ENCODE results near the gene ARHGEF19. TPM values are rescaled to one million over a fixed set of nuclear protein-coding genes. Genes with fewer than 3 reads are reported as not detected.
"Not testable (repeated sequence)": the region's sequence is repeated elsewhere in the genome, so short reads cannot be mapped to it uniquely, and the experiment has no call there.

Gene ARHGEF19
- total RNA-seq, 1 donor = 6.5 TPM

GRCh38 chr1:16215882-16216753 is 3.7 kb upstream of the ARHGEF19 start:
- Histone ChIP-seq H3K4me3 (ENCODE audit: insufficient read depth, low read length) (peak overlapping the region; percentile 71), H3K9me3 (ENCODE audit: low read depth, low read length) (no peaks in the 10 kb centered on the region), H3K4me2 (ENCODE audit: insufficient read depth, low read length) (peak overlapping the region; percentile 87), H3K27ac (ENCODE audit: low read depth, low read length) (no peak overlapping the region), H3K4me1 (ENCODE audit: insufficient read depth, low read length) (peaks cover 10% of the 10 kb centered on the region), H3K79me2 (ENCODE audit: insufficient read depth, low read length) (no peaks in the 10 kb centered on the region), H3K36me3 (ENCODE audit: insufficient read depth, low read length) (no peaks in the 10 kb centered on the region), H3K27me3 (ENCODE audit: insufficient read depth, low read length) (no peaks in the 10 kb centered on the region), H2AFZ (ENCODE audit: low read length) (peak overlapping the region; percentile 94), H4K20me1 (ENCODE audit: insufficient read depth, low read length) (no peaks in the 10 kb centered on the region)
- DNase-seq (ENCODE audit: insufficient read length, low spot score, missing footprints) = peak; percentile 86
- TF ChIP-seq CTCF (IDR thresholded peaks at IDR 0.05; ENCODE audit: extremely low read depth, low read depth, low read length) = no peak

DNA sequence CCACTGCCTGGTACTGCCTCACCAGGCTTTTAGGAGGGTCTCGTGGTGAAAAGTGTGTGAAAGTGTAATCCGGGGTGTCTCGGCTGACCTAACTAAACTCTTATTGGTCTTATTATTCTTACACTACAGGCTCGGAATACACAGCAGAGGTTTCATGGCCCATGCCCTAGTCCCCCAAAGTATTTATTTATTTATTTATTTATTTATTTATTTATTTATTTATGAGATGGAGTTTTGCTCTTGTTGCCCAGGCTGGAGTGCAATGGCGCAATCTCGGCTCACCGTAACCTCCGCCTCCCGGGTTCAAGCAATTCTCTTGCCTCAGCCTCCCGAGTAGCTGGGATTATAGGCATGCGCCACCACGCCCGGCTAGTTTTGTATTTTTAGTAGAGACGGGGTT is 2.8 kb upstream of the ARHGEF19 start:
- not testable (repeated sequence) for H3K4me2 ChIP-seq (ENCODE audit: insufficient read depth, low read length); H4K20me1 ChIP-seq (ENCODE audit: insufficient read depth, low read length); H3K36me3 ChIP-seq (ENCODE audit: insufficient read depth, low read length); H3K4me1 ChIP-seq (ENCODE audit: insufficient read depth, low read length); H2AFZ ChIP-seq (ENCODE audit: low read length); H3K9me3 ChIP-seq (ENCODE audit: low read depth, low read length); H3K27ac ChIP-seq (ENCODE audit: low read depth, low read length); H3K79me2 ChIP-seq (ENCODE audit: insufficient read depth, low read length); H3K4me3 ChIP-seq (ENCODE audit: insufficient read depth, low read length); DNase-seq (ENCODE audit: insufficient read length, low spot score, missing footprints); H3K27me3 ChIP-seq (ENCODE audit: insufficient read depth, low read length)

- H3K27me3 ChIP-seq (ENCODE audit: insufficient read depth, low read length); H3K27ac ChIP-seq (ENCODE audit: low read depth, low read length); H3K36me3 ChIP-seq (ENCODE audit: insufficient read depth, low read length); H3K79me2 ChIP-seq (ENCODE audit: insufficient read depth, low read length); H3K4me3 ChIP-seq (ENCODE audit: insufficient read depth, low read length); H3K4me1 ChIP-seq (ENCODE audit: insufficient read depth, low read length); H4K20me1 ChIP-seq (ENCODE audit: insufficient read depth, low read length); H2AFZ ChIP-seq (ENCODE audit: low read length); H3K9me3 ChIP-seq (ENCODE audit: low read depth, low read length); H3K4me2 ChIP-seq (ENCODE audit: insufficient read depth, low read length): not testable (repeated sequence)
- peak; percentile 29 for DNase-seq (ENCODE audit: insufficient read length, low spot score, missing footprints)
These were observed 1.1 kb upstream of the ARHGEF19 start for GRCh38 chr1:16213544-16213943.

DNA sequence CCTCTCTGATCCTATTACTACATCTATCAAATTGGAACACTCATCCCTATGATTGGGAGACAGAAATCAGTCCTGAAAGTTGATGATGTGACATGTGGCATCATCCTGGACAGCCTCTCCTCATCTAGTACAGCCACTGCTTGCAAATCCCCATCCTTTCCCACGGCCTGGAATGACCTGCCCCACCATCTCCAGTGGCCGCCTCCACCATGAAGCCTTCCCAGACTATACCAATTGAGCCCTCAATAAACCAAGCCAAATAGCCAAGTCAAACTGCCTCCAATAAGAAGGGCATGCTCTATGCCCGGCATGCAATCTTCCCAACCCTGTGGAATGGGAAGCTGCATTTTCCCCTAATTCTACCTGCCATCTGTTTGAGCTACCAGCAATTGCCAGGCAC is 561 bp upstream of the ARHGEF19 start:
- H3K4me3 ChIP-seq (ENCODE audit: insufficient read depth, low read length) = no peak overlapping the region
- H2AFZ ChIP-seq (ENCODE audit: low read length) = no peak overlapping the region
- no peak for TF ChIP-seq CTCF (IDR thresholded peaks at IDR 0.05; ENCODE audit: extremely low read depth, low read depth, low read length)
- no peak overlapping the region for H3K27ac ChIP-seq (ENCODE audit: low read depth, low read length)
- H4K20me1 ChIP-seq (ENCODE audit: insufficient read depth, low read length) = no peaks in the 10 kb centered on the region
- H3K4me2 ChIP-seq (ENCODE audit: insufficient read depth, low read length) = no peak overlapping the region
- peaks cover 10% of the 10 kb centered on the region for H3K4me1 ChIP-seq (ENCODE audit: insufficient read depth, low read length)
- no peaks in the 10 kb centered on the region for H3K36me3 ChIP-seq (ENCODE audit: insufficient read depth, low read length)
- no peaks in the 10 kb centered on the region for H3K27me3 ChIP-seq (ENCODE audit: insufficient read depth, low read length)
- DNase-seq (ENCODE audit: insufficient read length, low spot score, missing footprints) = peak; percentile 46
- H3K9me3 ChIP-seq (ENCODE audit: low read depth, low read length) = no peaks in the 10 kb centered on the region
- no peaks in the 10 kb centered on the region for H3K79me2 ChIP-seq (ENCODE audit: insufficient read depth, low read length)

DNA sequence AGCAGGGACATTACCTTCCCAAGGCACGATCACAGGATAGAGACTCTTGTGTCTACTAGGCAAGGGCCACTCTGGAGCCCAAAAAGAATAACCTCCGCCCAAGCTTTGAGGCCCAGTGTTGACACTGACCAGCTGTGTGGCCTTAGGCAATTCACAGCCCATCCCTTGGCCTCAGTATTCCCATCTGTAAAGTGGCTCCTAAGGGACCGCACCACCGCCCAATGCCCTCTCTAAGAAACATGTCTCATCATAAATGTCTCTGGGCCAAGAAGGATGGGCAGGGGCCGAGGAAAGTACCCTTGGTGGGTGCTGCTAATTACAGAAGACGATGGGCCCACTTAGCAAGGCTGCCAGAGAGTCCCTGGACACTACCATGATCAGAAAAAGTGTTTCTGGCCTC is 628 bp downstream of the ARHGEF19 start:
- Histone ChIP-seq H3K79me2 (ENCODE audit: insufficient read depth, low read length) (no peaks in the 10 kb centered on the region), H3K27me3 (ENCODE audit: insufficient read depth, low read length) (no peaks in the 10 kb centered on the region), H3K27ac (ENCODE audit: low read depth, low read length) (no peak overlapping the region), H2AFZ (ENCODE audit: low read length) (no peak overlapping the region), H3K36me3 (ENCODE audit: insufficient read depth, low read length) (no peaks in the 10 kb centered on the region), H3K4me2 (ENCODE audit: insufficient read depth, low read length) (no peak overlapping the region), H3K4me3 (ENCODE audit: insufficient read depth, low read length) (no peak overlapping the region), H3K4me1 (ENCODE audit: insufficient read depth, low read length) (peaks cover 10% of the 10 kb centered on the region), H3K9me3 (ENCODE audit: low read depth, low read length) (no peaks in the 10 kb centered on the region), H4K20me1 (ENCODE audit: insufficient read depth, low read length) (no peaks in the 10 kb centered on the region)
- DNase-seq (ENCODE audit: insufficient read length, low spot score, missing footprints) = peak; percentile 25
- no peak for TF ChIP-seq CTCF (IDR thresholded peaks at IDR 0.05; ENCODE audit: extremely low read depth, low read depth, low read length)

Measured in osteoblast (primary cell).